H1 (cell line): ENCODE data around the gene TGFBR2. TPM values are rescaled to one million over a fixed set of nuclear protein-coding genes. Genes with fewer than 3 reads are reported as not detected.

Experiments
- CTCF ChIA-PET: fragments of 300-600 bp; sonication (Branson Sonifier 250); formaldehyde crosslinking; loops from one replicate; lab custom pipeline; 2021; ENCODE audit not compliant: partially characterized antibody; lab: Charles Lee
- POLR2A ChIA-PET: fragments of 300-600 bp; sonication (Branson Sonifier 250); formaldehyde crosslinking; loops from one replicate; lab custom pipeline; 2021; ENCODE audit warnings: inconsistent platforms; ENCODE audit not compliant: partially characterized antibody; lab: Charles Lee
- DNase-seq, 2 experiments: peaks; one replicate each; pipeline versions ENCODE4 v3.0.0 to v3.0.0-alpha.2; 2010 to 2022; ENCODE audit warnings: low spot score in 2 of 2, low read depth in 1 of 2, mixed read lengths in 1 of 2
- FAIRE-seq: peaks from 2 replicates; lab custom pipeline; 2011; peaks lifted over from hg19 to GRCh38; lab: Jason Lieb, UNC
- H2AFZ ChIP-seq: 2 replicates; pipeline ENCODE4 v1.8.1; 2012; ENCODE audit warnings: low read length, inconsistent platforms
- H2AK5ac ChIP-seq: 2 replicates; pipeline ENCODE4 v1.6.1; 2013; ENCODE audit warnings: low read depth, low read length
- H2BK120ac ChIP-seq: replicated peaks from 2 replicates; pipeline ENCODE3; 2013; ENCODE audit warnings: low read depth, low read length, inconsistent platforms
- H2BK12ac ChIP-seq: 2 replicates; pipeline ENCODE4 v1.6.1; 2013; ENCODE audit warnings: low read depth, low read length
- H2BK15ac ChIP-seq: 2 replicates; pipeline ENCODE4 v1.6.1; 2013; ENCODE audit warnings: low read length
- H2BK20ac ChIP-seq: 2 replicates; pipeline ENCODE4 v1.6.1; 2013; ENCODE audit warnings: low read length
- H2BK5ac ChIP-seq: 2 replicates; pipeline ENCODE4 v1.6.1; 2013; ENCODE audit warnings: low read depth, low read length
- H3K14ac ChIP-seq: 2 replicates; pipeline ENCODE4 v1.6.1; 2013; ENCODE audit warnings: inconsistent platforms; ENCODE audit not compliant: insufficient read length
- H3K18ac ChIP-seq: 2 replicates; pipeline ENCODE4 v1.6.1; 2013; ENCODE audit warnings: low read length; ENCODE audit errors: extremely low read depth
- H3K23ac ChIP-seq: 2 replicates; pipeline ENCODE4 v1.6.1; 2013; ENCODE audit warnings: inconsistent platforms; ENCODE audit not compliant: insufficient read length
- H3K23me2 ChIP-seq: 2 replicates; pipeline ENCODE4 v1.6.1; 2013; ENCODE audit warnings: low read depth, low read length
- H3K27ac ChIP-seq: 2 replicates; pipeline ENCODE4 v1.6.1; 2011; ENCODE audit warnings: low read depth, low read length, inconsistent platforms
- H3K27me3 ChIP-seq, 4 experiments: replicated peaks in 1 of 4; 1 replicate in 1 of 4; 2 replicates in 3 of 4; pipeline versions ENCODE4 v1.6.1 to v1.8.1; 2011 to 2013; ENCODE audit warnings: low read length in 3 of 4, mild to moderate bottlenecking in 3 of 4, inconsistent platforms in 2 of 4, mixed read lengths in 2 of 4, moderate library complexity in 1 of 4; ENCODE audit not compliant: control insufficient read depth in 3 of 4, insufficient read depth in 3 of 4; ENCODE audit errors: extremely low read depth in 1 of 4
- H3K36me3 ChIP-seq, 4 experiments: 2 replicates each; pipeline versions ENCODE4 v1.6.1 to v1.8.1; 2011 to 2013; ENCODE audit warnings: mild to moderate bottlenecking in 4 of 4, low read length in 3 of 4, moderate library complexity in 2 of 4, control low read depth in 1 of 4, inconsistent platforms in 1 of 4; ENCODE audit not compliant: insufficient read depth in 4 of 4, control insufficient read depth in 2 of 4
- H3K4ac ChIP-seq: replicated peaks from 2 replicates; pipeline ENCODE3; 2013; ENCODE audit warnings: low read length, low read depth, mixed read lengths, inconsistent platforms; ENCODE audit not compliant: insufficient read length
- H3K4me1 ChIP-seq, 4 experiments: replicated peaks in 1 of 4; 1 replicate in 1 of 4; 2 replicates in 3 of 4; pipeline versions ENCODE4 v1.6.1 to v1.8.1; 2011 to 2013; ENCODE audit warnings: low read length in 3 of 4, inconsistent platforms in 2 of 4, mixed read lengths in 1 of 4; ENCODE audit not compliant: insufficient read depth in 4 of 4, control insufficient read depth in 3 of 4
- H3K4me2 ChIP-seq, 2 experiments: 2 replicates each; pipeline versions ENCODE4 v1.6.1 to v1.8.1; 2011 to 2013; ENCODE audit warnings: low read depth in 2 of 2, low read length in 2 of 2, control low read depth in 1 of 2, inconsistent platforms in 1 of 2, mild to moderate bottlenecking in 1 of 2; ENCODE audit not compliant: insufficient read depth in 1 of 2
- H3K4me3 ChIP-seq, 4 experiments: fragments of 200-600, 300-600 bp in 1 of 4; sonication (generic), shearing (Covaris generic), sonication (Bioruptor Twin) in 1 of 4; 2 replicates each; pipeline versions ENCODE4 v1.5.1 to v1.8.1; 2011 to 2016; ENCODE audit warnings: low read length in 4 of 4, low read depth in 3 of 4, control low read depth in 2 of 4, inconsistent platforms in 2 of 4, mild to moderate bottlenecking in 2 of 4, mixed read lengths in 1 of 4, moderate library complexity in 1 of 4; ENCODE audit not compliant: insufficient read depth in 2 of 4; ENCODE audit errors: extremely low read depth in 1 of 4
- H3K56ac ChIP-seq: replicated peaks from 2 replicates; pipeline ENCODE3; 2013; ENCODE audit warnings: low read depth, mild to moderate bottlenecking, mixed read lengths, low read length, inconsistent platforms; ENCODE audit not compliant: insufficient read length
- H3K79me1 ChIP-seq: 2 replicates; pipeline ENCODE4 v1.6.1; 2013; ENCODE audit warnings: low read depth, low read length, control low read depth
- H3K79me2 ChIP-seq, 2 experiments: 2 replicates each; pipeline versions ENCODE4 v1.6.1 to v1.8.1; 2012 to 2013; ENCODE audit warnings: low read length in 2 of 2, mild to moderate bottlenecking in 2 of 2, inconsistent platforms in 1 of 2; ENCODE audit not compliant: insufficient read depth in 2 of 2, control insufficient read depth in 1 of 2
- H3K9ac ChIP-seq, 4 experiments: replicated peaks in 1 of 4; 1 replicate in 1 of 4; 2 replicates in 3 of 4; pipeline versions ENCODE4 v1.6.1 to v1.8.1; 2011 to 2013; ENCODE audit warnings: low read depth in 3 of 4, low read length in 3 of 4, control low read depth in 2 of 4, mild to moderate bottlenecking in 2 of 4, moderate library complexity in 2 of 4, inconsistent platforms in 1 of 4; ENCODE audit errors: extremely low read depth in 1 of 4
- H3K9me3 ChIP-seq, 2 experiments: 2 replicates each; pipeline versions ENCODE4 v1.6.1 to v1.8.1; 2012 to 2013; ENCODE audit warnings: mild to moderate bottlenecking in 2 of 2, moderate library complexity in 2 of 2, control low read depth in 1 of 2, inconsistent platforms in 1 of 2, low read depth in 1 of 2, low read length in 1 of 2, mixed read lengths in 1 of 2; ENCODE audit not compliant: insufficient read depth in 2 of 2
- H4K20me1 ChIP-seq, 2 experiments: replicated peaks in 1 of 2; 2 replicates each; pipeline versions ENCODE3 to v1.8.1; 2011 to 2013; ENCODE audit warnings: inconsistent platforms in 2 of 2, low read length in 2 of 2, mild to moderate bottlenecking in 1 of 2; ENCODE audit not compliant: insufficient read depth in 2 of 2, control insufficient read depth in 1 of 2
- H4K5ac ChIP-seq: 2 replicates; pipeline ENCODE4 v1.6.1; 2013; ENCODE audit warnings: low read length, low read depth, mixed read lengths, inconsistent platforms; ENCODE audit not compliant: insufficient read length
- H4K8ac ChIP-seq: 2 replicates; pipeline ENCODE4 v1.8.0; 2013; ENCODE audit warnings: mild to moderate bottlenecking, moderate library complexity, low read length, inconsistent platforms; ENCODE audit not compliant: insufficient read depth; ENCODE audit errors: extremely low read depth
- H4K91ac ChIP-seq: replicated peaks from 2 replicates; pipeline ENCODE3; 2013; ENCODE audit warnings: low read length, mixed read lengths, inconsistent platforms; ENCODE audit not compliant: insufficient read length
- BACH1 ChIP-seq: IDR thresholded peaks from 2 replicates; pipeline ENCODE4 v1.6.1; 2012; ENCODE audit warnings: low read length, improper control_type of control experiment
- CBX8 ChIP-seq: fragments of 300-800, 300-1000 bp; sonication (generic); IDR thresholded peaks from 2 replicates; pipeline ENCODE4 v1.7.1; 2016; ENCODE audit warnings: low read depth, low read length, borderline replicate concordance
- HDAC2 ChIP-seq, 2 experiments: fragments of 300-600 bp in 1 of 2; sonication (generic) in 1 of 2; IDR thresholded peaks; 2 replicates each; pipeline ENCODE4 v1.6.1; 2011 to 2012; ENCODE audit warnings: low read depth in 2 of 2, low read length in 2 of 2, mild to moderate bottlenecking in 2 of 2, moderate library complexity in 2 of 2, borderline replicate concordance in 1 of 2, inconsistent platforms in 1 of 2
- KDM1A ChIP-seq: fragments of 200-600, 300-600 bp; sonication (generic); IDR thresholded peaks from 2 replicates; pipeline ENCODE4 v1.7.1; 2016; ENCODE audit warnings: mild to moderate bottlenecking, low read length, borderline replicate concordance
- KDM5A ChIP-seq: fragments of 200-600 bp; IDR thresholded peaks from 2 replicates; pipeline ENCODE4 v1.7.1; 2012; ENCODE audit warnings: mild to moderate bottlenecking, low read length, inconsistent platforms, mixed read lengths
- SIRT6 ChIP-seq: IDR thresholded peaks from one replicate; pipeline ENCODE4 v1.7.1; 2012; ENCODE audit warnings: low read length, inconsistent platforms
- SP4 ChIP-seq: IDR thresholded peaks from 2 replicates; pipeline ENCODE4 v1.6.1; 2012; ENCODE audit warnings: low read length, inconsistent platforms
- TAF1 ChIP-seq: IDR thresholded peaks from 2 replicates; pipeline ENCODE4 v1.6.1; 2011; ENCODE audit warnings: mild to moderate bottlenecking, low read depth, low read length
- TEAD4 ChIP-seq: IDR thresholded peaks from 2 replicates; pipeline ENCODE4 v1.6.1; 2012; ENCODE audit warnings: low read depth, low read length, inconsistent platforms, mixed read lengths
- YY1 ChIP-seq: IDR thresholded peaks from 2 replicates; pipeline ENCODE4 v1.6.1; 2011; ENCODE audit warnings: low read depth, mild to moderate bottlenecking, low read length
- WGBS, 2 experiments: shearing (Covaris generic) in 1 of 2; methylation state at CpG; one replicate each; pipeline versions ENCODE4 v1.1.6 to v1.1.7; 2013 to 2015; ENCODE audit warnings: low lambda C conversion rate in 2 of 2, mixed read lengths in 2 of 2, inconsistent platforms in 1 of 2, low coverage in 1 of 2, missing lambda C conversion rate in 1 of 2; ENCODE audit not compliant: insufficient replicate concordance in 2 of 2, insufficient coverage in 1 of 2, insufficient read length in 1 of 2; ENCODE audit errors: extremely low coverage in 1 of 2, missing lambda C conversion rate in 1 of 2; 5-methylcytosine and 5-hydroxymethylcytosine counted together
- polyA plus RNA-seq, 7 experiments: library from polyadenylated mRNA; depleted of rRNA in 3 of 7; stranded (reverse) in 5 of 7; unstranded in 2 of 7; fragments of >200 nt in 5 of 7; fragments of 200-250 nt in 2 of 7; gene quantifications; 1 replicate in 5 of 7; 2 replicates in 1 of 7; 4 replicates in 1 of 7; pipeline versions ENCODE4 v1.2.1 to v1.2.3, GENCODE V29; 2011 to 2013; ENCODE audit warnings: missing spikeins in 2 of 7, mixed read lengths in 2 of 7
- total RNA-seq: library from RNA; stranded (reverse); fragmentation: NEBNext Ultra II Directional; extraction: Animal tissue kit (Norgen Biotek cat#: 25700); gene quantifications from 2 replicates; pipeline ENCODE4 v1.2.1, GENCODE V29; 2021
- TF ChIP-seq, protein P1 (sequence below): IDR thresholded peaks from 2 replicates; pipeline ENCODE4 v1.6.1; 2012; ENCODE audit warnings: inconsistent platforms
- TF ChIP-seq, protein P2 (sequence below): IDR thresholded peaks from 2 replicates; pipeline ENCODE4 v1.6.1; 2011; ENCODE audit warnings: low read depth, mild to moderate bottlenecking, low read length; ENCODE audit not compliant: insufficient read depth

Gene TGFBR2
- total and polyA plus RNA-seq, 2 of the 8 experiments (the other 6 are each of a cell fraction or from before 2014, with no cell fraction given): 4.2 to 7.4 TPM

DNA sequence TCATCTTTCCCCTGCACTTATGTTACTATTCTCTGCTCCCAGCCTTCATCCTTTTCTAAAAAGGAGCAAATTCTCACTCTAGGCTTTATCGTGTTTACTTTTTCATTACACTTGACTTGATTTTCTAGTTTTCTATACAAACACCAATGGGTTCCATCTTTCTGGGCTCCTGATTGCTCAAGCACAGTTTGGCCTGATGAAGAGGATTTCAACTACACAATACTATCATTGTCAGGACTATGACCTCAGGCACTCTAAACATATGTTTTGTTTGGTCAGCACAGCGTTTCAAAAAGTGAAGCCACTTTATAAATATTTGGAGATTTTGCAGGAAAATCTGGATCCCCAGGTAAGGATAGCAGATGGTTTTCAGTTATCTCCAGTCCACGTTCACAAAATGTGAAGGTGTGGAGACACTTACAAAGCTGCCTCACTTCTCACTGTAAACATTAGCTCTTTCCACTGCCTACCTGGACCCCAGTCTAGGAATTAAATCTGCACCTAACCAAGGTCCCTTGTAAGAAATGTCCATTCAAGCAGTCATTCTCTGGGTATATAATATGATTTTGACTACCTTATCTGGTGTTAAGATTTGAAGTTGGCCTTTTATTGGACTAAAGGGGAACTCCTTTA lies 86.2 kb downstream of the TGFBR2 start:
- Histone ChIP-seq H2AK5ac (no peak overlapping the region), H2BK12ac (no peak overlapping the region), H3K36me3 (peaks cover 2 to 16% (median 5%) of the 10 kb centered on the region in 4 experiments; a peak in 5 of 8 replicates), H3K4me3 (no peak overlapping the region), H3K4me1 (peaks cover 0 to 13% (median 5%) of the 10 kb centered on the region in 4 experiments; a peak in 5 of 7 replicates), H3K4ac (no peak overlapping the region), H3K56ac (no peak overlapping the region), H4K20me1 (no peaks in the 10 kb centered on the region), H3K9me3 (no peaks in the 10 kb centered on the region), H3K79me2 (no peaks in the 10 kb centered on the region; a peak in 1 of 4 replicates), H4K91ac (no peak overlapping the region), H4K5ac (no peak overlapping the region), H2BK5ac (no peak overlapping the region), H3K79me1 (no peaks in the 10 kb centered on the region), H3K23me2 (no peaks in the 10 kb centered on the region; the same call in 1 of the 2 replicates), H2BK15ac (no peak overlapping the region), H4K8ac (no peak overlapping the region), H2AFZ (no peak overlapping the region), H3K23ac (no peak overlapping the region), H3K9ac (no peak overlapping the region), H2BK120ac (no peak overlapping the region), H3K4me2 (no peak overlapping the region), H3K18ac (no peak overlapping the region), H2BK20ac (no peak overlapping the region), H3K27me3 (no peaks in the 10 kb centered on the region), H3K27ac (no peak overlapping the region), H3K14ac (no peak overlapping the region)
- no peak for TF ChIP-seq TEAD4
- no peak for TF ChIP-seq SP4
- TF ChIP-seq CBX8: no peak
- no peak for TF ChIP-seq SIRT6
- no peak for TF ChIP-seq HDAC2 (IDR thresholded peaks at IDR 0.05; ENCODE audit: borderline replicate concordance in 1 of 2, low read depth in 2 of 2, low read length in 2 of 2)
- TF ChIP-seq, protein P1, sequence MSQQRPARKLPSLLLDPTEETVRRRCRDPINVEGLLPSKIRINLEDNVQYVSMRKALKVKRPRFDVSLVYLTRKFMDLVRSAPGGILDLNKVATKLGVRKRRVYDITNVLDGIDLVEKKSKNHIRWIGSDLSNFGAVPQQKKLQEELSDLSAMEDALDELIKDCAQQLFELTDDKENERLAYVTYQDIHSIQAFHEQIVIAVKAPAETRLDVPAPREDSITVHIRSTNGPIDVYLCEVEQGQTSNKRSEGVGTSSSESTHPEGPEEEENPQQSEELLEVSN: no peak
- no peak for TF ChIP-seq KDM5A
- no peak for TF ChIP-seq BACH1
- no peak for TF ChIP-seq KDM1A
- TF ChIP-seq YY1: no peak
- TF ChIP-seq, protein P2, sequence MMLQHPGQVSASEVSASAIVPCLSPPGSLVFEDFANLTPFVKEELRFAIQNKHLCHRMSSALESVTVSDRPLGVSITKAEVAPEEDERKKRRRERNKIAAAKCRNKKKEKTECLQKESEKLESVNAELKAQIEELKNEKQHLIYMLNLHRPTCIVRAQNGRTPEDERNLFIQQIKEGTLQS: no peak
- TF ChIP-seq TAF1: no peak
- 91% methylated on average over 3 of the region's 3 CpGs; no CpG with 5 or more reads in 1 of the 2 experiments for WGBS, 2 experiments
- DNase-seq (no peak), FAIRE-seq (no peak)
- POLR2A ChIA-PET: no interaction called here
- CTCF ChIA-PET: interaction anchor here (0.6 to 6.3 kb wide), 47 partner anchors 10 to 678 kb away, joined by 3 to 60 read pairs (median 4); no protein-coding TSS in a partner anchor
